Breast epithelium (tissue), 3 donors: Measurements from ENCODE around the gene IQGAP2.
"Not testable (repeated sequence)": the region's sequence is repeated elsewhere in the genome, so short reads cannot be mapped to it uniquely, and the experiment has no call there.

Source experiments
- POLR2A ChIP-seq: fragments of 450-650 bp; IDR thresholded peaks from one replicate; pipeline ENCODE4 v1.6.1; 2016; ENCODE audit warnings: antibody characterized with exemption, mild to moderate bottlenecking, moderate library complexity
- TF ChIP-seq, protein P1 (sequence below), 3 donors: fragments of 450-650 bp; IDR thresholded peaks; one replicate each; pipeline ENCODE4 v1.5.1; 2016 to 2017; ENCODE audit warnings: antibody characterized with exemption in 3 of 3, mild to moderate bottlenecking in 3 of 3, moderate library complexity in 3 of 3

DNA sequence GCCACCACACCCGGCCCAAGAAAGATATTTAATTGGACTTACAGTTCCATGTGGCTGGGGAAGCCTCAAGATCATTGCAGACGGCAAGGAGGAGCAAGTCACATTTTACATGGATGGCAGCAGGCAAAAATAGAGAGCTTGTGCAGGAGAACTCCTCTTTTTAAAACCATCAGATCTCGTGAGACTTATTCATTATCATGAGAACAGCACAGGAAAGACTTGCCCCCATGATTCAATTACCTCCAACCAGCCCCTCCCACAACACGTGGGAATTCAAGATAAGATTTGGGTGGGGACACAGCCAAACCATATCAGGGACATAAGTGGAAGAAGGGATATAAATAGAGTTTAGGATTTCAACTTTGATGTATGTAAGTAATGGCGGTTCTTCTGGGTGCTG lies 115.2 kb downstream of the IQGAP2 start:
- TF ChIP-seq, protein P1, sequence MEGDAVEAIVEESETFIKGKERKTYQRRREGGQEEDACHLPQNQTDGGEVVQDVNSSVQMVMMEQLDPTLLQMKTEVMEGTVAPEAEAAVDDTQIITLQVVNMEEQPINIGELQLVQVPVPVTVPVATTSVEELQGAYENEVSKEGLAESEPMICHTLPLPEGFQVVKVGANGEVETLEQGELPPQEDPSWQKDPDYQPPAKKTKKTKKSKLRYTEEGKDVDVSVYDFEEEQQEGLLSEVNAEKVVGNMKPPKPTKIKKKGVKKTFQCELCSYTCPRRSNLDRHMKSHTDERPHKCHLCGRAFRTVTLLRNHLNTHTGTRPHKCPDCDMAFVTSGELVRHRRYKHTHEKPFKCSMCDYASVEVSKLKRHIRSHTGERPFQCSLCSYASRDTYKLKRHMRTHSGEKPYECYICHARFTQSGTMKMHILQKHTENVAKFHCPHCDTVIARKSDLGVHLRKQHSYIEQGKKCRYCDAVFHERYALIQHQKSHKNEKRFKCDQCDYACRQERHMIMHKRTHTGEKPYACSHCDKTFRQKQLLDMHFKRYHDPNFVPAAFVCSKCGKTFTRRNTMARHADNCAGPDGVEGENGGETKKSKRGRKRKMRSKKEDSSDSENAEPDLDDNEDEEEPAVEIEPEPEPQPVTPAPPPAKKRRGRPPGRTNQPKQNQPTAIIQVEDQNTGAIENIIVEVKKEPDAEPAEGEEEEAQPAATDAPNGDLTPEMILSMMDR (IDR thresholded peaks at IDR 0.05), result not testable (repeated sequence)
- not testable (repeated sequence) for TF ChIP-seq POLR2A
